Smooth muscle cell of the brain vasculature (primary cell): ENCODE measurements around the gene FGFBP1.
"Not testable (repeated sequence)": the region's sequence is repeated elsewhere in the genome, so short reads cannot be mapped to it uniquely, and the experiment has no call there.

Experiments
- DNase-seq: peaks from one replicate; pipeline ENCODE4 v3.0.0-alpha.2; 2012; ENCODE audit warnings: low read depth, low spot score

FGFBP1 gene

DNA sequence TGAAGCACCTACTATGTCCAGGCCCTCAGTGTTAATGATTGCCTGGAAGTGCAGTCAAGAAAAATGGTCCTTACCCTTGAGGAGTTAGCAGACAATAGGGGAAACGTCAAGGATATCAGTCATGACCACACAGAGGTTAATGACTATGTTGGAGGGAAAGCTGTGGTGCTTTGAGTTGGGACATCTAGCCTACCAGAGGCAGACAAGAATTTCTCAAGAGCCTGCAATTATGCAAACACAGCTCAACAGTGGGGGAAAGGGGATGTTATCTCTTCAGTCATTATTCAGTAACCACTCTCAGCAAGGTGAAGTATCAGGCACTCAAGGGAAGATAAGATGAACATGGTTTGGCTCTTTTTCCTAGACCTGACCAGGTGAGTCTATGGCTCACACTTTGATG, 7.0 kb upstream of the FGFBP1 start:
- no peak for DNase-seq

DNA sequence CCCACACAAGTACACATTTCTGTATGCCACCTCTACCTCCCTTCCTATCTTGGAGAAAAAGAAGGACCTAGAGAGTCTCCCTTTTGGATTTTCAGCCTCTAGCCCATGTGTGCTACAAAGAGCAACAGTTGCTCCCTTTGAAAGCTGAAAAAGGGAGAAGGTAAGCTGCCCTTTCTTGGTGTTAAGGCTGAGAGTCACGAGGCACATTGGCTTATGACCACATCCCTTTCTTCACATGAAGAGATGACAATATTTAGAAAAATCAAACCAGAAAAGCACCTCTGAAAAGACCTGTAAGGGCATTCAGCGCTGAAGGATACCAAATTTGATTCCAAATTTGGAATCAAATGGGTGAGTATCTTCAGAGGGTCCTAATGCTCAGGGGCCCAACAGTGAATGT, 6.4 kb upstream of the FGFBP1 start:
- no peak for DNase-seq

DNA sequence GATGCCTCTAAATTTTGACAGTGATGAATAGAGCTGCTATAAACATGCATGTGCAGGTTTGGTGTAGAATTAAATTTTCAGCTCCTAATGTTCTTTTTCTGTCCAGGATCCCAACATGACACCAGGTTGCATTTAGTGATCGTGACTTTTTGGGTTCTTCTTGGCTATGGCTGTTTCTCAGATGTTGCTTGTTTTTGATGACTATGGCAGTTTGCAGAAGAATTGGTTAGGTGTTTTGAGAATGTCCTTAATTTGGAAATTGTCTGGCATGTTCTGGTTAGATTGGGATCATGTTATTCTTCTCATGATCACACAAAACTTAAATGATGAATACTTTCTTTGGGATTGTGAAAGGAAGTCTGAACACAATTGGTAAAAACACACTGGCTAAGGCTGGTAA, 3.7 kb upstream of the FGFBP1 start:
- DNase-seq, result no peak

DNA sequence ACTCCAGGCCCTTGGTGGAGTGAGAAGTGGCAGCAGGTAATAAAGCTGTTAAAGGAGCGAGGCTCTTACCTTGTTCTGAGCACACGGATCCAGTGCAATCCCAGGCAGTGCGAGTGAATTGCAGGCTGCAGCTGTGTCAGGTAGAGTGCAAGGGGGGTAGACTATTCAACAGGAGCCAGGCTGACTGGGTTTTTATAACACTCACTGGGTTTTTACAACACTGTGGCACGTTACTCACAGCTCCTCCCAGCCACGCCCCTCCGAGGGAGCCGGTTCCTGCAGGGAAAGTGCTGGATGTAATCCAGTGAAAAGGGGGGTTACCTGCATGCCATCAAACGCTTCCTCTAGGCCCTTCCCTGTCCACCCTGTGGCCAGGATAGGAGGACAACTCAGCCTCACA, 358 bp downstream of the FGFBP1 start:
- no peak for DNase-seq

DNA sequence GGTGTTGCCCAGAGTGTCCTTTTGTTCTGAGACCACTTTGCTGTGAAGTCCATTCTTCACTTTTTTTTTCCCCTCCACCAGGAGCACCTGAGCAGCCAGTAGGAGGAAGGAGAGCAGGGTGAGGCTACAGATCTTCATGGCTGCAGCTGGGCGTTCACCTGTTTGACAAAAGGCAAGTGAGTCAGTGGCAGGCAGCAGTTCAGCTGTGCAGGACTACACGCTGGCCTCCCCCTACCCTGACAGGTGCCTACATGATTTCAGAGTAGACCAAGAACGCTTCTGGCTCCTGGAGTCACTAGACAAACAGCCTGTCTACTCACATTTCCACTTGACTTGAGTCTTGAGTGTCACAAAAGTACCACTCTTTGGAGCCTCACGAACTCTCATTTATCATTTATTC, 2.0 kb downstream of the FGFBP1 start:
- no peak for DNase-seq

DNA sequence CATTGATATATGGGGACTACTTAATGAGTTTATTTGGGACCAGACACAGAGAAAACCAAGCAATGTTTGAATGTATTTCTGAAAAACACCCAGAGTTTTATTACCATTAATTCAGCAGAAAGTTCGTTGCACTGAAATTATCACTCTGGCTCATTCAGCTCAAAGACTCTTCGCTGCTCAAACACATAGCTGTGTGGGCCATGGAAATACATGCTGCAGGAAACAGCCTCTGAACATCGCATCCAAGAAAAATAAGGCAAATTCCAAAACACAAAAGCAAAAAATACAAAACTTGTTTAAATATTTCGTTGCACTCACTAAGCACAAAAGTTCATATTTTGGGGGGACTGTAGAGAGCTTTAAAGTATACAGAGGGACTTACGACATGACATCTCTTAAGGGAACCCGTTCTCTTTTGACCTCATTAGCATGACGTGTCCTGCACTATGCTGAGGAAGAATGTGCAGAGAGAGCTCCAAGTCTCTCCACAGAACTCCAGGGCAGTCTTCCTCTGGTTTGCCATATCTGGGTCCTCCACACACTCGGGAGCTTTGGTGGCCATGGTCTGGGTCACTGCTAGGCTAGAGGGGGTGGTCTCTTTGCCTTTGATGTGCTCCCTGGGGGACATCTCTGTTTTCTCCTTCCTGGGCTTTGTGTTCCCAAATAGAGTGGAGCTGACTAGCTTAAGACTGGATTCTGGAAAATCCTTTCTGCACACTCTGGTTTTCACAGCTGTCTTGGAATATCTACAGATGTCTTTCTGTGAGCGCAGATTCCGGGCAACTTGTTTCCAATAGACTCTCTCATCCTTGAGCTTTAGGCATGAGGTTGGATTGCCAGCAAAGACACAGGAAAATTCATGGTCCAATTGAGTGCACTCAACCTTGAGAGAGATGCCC, 2.8 kb downstream of the FGFBP1 start:
- DNase-seq, result no peak

DNA sequence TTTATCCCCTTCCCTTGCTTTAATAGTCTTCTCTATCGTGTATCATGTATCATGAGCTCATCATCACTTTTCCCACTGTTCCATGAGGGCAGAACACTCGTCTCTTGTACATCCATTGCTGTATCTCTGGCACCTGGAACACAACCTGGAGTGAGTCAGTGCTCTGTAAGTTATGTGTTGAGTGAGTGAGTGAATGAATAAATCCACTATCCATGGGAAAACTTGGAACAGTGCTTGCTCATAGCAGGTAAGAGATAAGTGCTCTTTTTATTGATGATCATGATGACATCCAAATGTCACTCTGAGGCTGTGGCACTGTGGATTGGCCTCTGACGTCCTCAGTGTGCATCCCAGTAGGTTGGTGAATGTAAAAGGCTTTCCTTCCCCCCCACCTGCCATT, 4.3 kb downstream of the FGFBP1 start:
- no peak for DNase-seq

DNA sequence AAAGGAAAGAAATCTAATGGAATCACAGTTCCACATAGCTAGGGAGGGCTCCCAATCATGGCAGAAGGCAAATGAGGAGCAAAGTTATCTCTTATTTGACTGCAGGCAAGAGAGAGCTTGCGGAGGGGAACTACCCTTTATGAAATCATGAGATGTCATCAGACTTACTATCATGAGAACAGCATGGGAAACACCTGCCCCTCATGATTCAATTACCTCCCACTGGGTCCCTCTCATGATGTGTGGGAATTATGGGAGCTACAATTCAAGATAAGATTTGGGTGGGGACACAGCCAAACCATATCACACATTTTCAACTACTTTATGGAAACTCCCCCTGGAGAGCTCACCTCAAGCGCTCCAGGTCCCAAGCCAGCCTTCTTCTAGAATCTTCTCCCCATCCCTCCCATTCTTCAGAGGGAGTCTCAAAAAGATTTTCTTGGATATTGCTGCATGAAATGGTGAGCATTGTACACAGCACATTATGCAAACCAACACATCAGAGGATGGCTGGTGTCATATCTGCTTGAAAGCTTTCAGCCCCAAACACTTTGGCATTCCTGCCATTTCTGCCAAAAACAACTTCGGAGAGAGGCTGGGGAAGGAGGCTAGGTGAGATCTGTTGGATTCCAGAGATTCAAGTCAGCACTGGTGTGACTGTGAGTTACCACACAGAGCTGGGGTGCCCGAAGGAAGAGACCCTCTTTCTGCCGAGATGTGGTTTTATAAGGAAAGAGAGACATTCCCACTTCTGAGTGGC, 6.9 kb downstream of the FGFBP1 start:
- DNase-seq, result no peak

DNA sequence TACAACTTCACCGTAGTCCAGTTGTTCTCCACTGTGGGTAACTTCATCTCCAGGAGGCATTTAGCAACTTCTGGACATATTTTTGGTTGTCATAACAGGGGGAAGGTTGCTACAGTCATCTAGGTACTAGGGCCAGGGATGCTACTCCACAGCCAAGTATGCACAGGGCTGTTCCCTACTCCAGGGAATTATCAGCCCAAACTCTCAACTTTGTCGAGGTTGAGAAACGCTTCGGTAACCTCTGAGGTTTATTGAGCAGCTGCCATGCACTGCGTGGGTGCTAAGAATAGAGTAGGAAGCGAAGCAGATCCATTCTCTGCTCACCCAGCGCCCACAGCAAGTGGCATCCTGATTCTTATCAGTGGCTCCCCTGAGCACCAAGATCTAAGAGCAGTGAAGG, 8.2 kb downstream of the FGFBP1 start:
- no peak for DNase-seq

DNA sequence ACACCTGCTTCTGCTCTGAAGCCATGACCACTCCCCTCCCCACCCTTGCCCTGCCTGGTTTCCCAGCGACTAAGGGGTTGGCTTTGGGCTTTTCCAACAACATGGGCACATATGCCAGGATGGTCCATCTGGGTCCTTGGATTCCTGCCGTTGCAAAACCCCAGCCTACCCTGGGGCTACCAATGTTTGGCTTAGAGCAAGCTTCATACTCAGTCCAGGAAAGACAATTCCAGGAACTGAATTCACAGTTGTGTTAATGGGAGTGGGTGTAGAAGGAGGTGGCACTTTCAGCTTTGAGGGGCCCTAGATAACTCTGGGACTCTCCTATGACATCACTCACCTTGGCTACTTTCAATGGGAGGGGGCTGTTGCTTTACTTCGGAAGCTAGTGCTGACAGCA, 9.0 kb downstream of the FGFBP1 start:
- no peak for DNase-seq

DNA sequence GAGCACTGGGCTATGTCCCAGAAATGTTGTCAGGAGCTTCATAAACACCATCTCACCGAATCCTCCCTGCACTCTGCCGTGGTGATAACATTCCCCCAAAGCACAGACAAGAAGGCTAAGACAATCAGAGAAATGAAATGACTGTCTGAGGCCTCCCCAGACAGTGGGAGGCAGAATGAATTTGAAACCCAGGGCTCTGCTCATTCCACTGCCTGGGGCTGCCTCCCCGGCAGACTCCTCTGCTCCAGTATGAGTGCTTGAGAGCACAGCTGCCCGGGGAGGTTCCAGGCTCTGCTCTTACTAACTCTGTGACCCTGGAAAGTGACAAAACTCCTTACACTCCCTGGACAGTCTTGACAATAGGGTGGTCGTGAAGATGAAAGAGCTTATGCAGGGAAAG, 9.7 kb downstream of the FGFBP1 start:
- no peak for DNase-seq

DNA sequence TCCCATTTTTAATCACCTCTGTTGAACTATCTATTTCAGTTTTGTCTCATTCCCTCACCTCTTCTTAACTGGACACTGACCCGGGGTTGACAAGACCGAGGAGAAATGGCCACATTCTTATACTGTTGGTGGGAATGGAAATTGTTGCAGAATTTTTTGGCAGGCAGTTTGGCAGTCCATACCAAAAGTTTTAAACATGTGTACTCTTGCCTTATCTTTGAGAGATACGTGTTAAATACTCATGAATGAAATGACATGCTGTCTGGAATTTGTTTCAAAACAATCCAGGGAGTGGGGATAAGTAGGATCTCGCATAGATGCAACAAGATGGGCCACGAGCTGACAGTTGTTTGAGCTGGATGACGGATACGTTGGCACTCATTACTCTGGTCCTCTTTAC, 12.1 kb downstream of the FGFBP1 start:
- no peak for DNase-seq

DNA sequence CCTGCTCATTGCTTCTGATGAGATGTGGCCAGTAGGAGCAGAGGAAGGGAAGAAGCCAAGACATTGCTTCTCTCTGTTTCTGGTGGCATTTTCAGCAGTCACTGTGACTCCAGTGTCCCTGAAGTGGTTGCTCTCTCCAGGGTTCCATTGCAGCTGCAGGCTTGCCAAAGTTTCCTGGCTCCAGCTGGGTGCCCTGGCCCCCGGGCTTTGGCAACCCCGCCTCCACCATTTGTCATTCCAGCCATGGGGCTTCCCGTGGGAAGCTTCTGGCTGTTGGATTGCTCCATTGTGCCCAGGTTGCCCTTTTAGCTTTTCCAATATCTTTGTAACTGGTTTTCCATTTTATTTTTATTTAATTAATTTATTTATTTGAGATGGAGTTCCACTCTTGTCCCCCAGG, 12.7 kb downstream of the FGFBP1 start:
- DNase-seq, result no peak

DNA sequence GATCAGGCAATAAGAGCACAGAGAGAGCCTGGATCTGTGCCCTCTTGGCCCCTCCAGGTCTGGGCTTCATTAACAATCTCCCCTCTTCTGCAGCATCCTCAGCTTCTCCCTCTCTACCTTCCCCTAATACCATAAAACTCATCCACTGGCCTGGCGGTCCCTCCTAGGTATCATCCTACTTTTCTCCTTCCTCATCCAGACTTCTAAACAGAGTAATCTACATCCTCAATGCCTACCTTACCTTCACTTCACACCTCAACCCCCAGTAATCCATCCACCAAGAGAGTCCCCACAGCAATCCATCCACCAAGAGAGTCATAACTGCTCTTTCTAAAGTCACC, 17.0 kb downstream of the FGFBP1 start:
- DNase-seq, result no peak

DNA sequence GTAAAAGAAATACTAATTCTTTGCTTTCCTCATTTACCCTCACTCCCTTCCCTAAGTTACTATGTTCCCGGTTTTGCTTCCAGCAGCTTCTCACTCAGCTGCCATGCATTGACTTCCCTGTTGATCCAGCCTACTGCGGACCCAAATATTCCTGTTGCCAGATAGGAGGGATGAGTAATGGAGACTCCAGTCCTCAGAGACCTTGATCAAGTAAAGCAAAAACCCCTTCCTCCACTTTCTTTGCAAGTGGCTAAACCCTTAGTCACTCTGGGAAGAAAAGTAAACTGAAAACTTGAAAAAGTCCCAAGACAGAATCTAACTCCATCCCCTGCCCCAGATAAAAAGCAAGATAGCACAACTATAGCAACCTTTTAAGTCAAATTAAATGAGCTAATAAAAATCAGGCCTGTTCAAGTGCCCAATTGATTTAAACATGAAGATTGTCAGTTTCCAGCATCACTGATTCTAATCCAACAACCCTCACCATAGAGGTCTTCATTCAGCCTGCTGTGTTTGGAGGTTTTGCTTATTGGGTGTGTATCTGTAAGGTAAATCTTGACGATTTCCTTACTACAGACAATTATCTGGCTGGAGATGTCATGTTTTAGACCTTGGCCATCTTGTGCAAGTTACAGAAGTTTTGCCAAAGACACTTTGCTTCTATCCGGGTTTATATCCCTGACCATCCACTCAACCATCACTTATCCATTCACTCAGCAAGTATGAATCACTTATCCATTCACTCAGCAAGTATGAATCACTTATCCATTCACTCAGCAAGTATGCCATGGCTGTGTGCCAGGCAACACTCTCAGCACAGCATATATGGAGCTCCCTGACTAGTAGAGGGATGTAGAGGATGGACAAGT, 17.6 kb downstream of the FGFBP1 start:
- DNase-seq, result peak; percentile 91

DNA sequence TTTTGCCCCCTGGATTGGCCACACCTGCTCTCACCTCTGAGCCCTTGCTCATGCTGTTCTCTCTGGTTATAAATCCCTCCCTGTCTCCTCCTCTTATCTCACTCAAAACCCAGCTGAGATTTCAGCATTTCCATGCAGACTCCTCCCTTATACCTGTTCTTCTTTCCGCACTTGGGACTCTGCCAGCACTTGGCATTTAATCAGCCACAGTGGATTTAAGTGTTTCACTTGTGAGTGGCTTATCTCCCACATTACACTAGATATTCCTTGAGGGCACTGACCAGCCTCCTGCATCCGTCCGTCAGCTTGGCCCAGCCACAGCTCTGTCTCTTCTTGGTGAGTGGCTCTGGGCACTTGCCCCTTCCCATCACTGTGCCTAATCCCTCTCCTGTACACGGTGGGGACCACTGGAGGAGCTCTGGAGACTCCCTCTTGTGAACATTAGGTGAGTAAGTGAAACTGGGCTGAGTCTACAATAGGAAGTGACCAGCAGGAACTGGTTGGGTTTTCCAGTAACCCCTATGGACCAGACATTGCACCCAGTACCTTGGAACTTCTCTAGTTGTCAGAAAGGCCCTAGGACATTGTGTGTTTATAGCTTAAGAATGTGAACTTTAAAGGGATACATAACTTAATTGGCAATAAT, 19.9 kb downstream of the FGFBP1 start:
- DNase-seq, result no peak

DNA sequence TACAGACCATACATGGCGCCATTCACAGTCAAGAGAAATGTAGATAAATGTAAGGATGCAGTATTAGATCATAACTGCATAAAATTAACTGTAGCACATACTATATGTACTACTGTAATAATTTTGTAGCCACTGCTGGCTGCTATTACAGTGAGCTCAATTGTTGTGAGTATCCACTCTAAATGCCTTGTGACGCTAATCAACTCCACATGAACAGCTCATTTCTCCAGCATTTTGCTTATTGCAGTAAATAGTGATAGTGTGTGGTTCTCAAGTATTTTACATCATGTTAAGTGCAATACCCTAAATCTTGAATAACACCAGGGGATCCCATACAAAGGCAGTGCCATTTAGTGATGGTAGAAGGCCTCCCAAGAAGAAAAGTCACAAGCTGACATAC, 21.2 kb downstream of the FGFBP1 start:
- DNase-seq, result no peak

DNA sequence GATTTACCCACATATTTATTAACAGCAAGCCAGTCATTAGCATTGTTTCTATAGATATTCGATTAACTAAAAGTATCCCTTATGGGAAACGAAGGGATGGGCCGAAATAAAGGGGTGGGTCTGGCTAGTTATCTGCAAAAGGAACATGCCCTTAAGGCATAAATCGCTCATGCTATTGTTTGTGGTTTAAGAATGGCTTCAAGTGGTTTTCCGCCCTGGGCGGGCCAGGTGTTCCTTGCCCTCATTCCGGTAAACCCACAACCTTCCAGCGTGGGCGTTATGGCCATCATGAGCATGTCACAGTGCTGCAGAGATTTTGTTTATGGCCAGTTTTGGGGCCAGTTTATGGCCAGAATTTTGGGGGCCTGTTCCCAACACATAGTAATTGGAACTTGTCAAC, 22.2 kb downstream of the FGFBP1 start:
- not testable (repeated sequence) for DNase-seq

DNA sequence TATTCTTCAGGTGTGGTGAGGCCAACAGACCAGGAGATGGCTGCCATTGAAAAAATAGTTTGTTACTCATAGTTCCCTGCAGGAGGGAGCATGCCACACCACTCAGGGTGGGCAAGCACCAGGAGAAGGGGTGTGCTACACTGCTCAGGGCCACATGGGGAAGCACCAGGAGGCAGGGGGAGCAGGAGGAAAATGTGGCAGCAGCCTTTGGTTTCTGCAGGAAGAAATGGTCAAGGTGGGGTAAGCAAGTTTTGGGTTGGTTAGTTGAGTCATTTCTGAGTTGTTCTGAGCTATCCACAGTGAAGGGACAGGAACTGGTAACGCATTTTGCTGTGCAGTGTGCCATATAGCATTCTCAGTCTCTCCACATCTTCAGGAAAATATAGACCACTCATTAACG, 23.8 kb downstream of the FGFBP1 start:
- DNase-seq, result no peak

DNA sequence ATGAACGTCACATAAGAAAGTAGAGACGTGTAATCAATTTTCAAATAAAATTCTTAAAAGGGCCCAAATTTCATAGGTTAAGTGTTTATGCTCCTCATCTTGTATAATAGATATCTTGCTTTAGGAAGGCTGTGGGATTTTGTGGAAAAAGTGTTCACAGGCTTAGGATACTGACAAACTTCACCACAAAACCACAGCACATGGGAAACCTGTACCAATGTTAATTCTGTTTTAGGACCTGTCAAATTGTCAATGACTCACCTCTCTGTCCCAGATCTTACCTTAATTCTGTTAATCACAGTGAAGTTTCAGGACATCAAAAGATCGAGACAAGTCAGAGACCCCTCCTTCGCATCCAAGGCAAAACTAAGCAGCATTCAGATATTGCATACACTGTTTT, 24.2 kb downstream of the FGFBP1 start:
- no peak for DNase-seq

DNA sequence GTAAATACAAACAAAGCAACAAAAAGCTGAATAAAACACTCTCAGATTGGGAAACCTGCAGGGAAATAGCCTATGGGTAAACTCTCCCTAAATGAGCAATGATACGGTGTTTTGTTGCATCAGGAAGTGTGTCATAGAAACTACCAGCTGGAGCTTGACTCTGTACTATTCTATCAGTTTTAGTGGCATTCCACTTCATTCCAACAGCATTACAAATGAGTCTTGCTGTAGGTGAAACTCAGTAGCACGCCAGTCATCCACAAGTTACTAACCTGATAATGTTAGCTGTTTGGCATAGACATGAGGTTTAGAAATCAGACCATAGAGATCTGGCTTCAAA, 24.9 kb downstream of the FGFBP1 start:
- DNase-seq, result no peak
